Camera-type eye (tissue), 1 donor: ENCODE data around the gene SORBS2. TPM values are rescaled to one million over a fixed set of nuclear protein-coding genes. Genes with fewer than 3 reads are reported as not detected.

ENCODE experiments used
- total RNA-seq: library from RNA; depleted of rRNA; stranded (reverse); fragments of >200 nt; gene quantifications from one replicate; pipeline ENCODE4 v1.2.3, GENCODE V29; 2014

The SORBS2 gene, protein sequence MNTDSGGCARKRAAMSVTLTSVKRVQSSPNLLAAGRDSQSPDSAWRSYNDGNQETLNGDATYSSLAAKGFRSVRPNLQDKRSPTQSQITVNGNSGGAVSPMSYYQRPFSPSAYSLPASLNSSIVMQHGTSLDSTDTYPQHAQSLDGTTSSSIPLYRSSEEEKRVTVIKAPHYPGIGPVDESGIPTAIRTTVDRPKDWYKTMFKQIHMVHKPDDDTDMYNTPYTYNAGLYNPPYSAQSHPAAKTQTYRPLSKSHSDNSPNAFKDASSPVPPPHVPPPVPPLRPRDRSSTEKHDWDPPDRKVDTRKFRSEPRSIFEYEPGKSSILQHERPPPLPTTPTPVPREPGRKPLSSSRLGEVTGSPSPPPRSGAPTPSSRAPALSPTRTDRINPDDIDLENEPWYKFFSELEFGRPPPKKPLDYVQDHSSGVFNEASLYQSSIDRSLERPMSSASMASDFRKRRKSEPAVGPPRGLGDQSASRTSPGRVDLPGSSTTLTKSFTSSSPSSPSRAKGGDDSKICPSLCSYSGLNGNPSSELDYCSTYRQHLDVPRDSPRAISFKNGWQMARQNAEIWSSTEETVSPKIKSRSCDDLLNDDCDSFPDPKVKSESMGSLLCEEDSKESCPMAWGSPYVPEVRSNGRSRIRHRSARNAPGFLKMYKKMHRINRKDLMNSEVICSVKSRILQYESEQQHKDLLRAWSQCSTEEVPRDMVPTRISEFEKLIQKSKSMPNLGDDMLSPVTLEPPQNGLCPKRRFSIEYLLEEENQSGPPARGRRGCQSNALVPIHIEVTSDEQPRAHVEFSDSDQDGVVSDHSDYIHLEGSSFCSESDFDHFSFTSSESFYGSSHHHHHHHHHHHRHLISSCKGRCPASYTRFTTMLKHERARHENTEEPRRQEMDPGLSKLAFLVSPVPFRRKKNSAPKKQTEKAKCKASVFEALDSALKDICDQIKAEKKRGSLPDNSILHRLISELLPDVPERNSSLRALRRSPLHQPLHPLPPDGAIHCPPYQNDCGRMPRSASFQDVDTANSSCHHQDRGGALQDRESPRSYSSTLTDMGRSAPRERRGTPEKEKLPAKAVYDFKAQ (N-terminal part only)
- total RNA-seq = 185 TPM

DNA sequence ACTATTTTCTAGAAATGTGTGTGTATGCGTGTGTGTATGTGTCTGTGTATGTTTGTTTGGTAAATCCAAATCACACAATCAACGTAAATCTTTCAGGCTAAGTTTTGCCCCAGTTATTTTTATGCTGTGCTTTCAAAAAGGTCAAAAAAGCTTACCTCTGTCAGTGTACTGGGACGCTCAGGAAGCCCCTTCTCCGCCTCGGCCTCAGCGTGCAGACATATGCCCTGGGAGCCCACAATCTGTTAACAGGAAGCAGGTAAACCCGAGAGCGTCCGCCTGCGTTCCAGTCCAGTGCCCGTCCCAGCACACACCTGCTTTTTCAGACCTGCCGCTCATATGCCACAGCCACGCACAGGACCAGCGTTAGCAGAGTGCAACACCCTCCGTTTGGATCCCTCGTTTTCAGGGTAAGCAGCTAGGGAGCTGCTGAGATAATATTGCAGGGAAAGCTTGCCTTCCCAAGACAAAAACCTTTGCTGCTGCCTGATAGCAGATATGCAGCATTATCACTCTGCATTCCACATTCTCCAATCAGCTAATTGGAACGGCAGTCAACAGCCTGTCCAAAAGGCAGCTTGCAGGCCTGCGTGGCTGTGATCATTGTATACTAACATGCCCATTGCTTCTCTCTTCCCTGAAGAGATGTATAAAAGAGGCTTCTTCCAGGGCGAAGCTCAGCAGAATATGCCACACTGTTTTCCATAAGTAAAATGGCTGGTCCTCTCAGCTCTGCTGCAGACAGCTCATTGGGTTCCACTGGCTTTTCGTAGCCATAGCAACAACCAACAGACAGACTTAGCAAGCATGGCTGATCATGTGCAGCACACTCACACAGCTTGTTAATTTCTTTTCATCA lies at the start of gene SORBS2:
Gene SORBS2, minus strand, starts transcription at position 686 of the 856 bp plus-strand sequence. CDS start 121,623 bp downstream, outside the sequence.

